A673 (cell line): ENCODE results near the gene ANO3. TPM values are rescaled to one million over a fixed set of nuclear protein-coding genes. Genes with fewer than 3 reads are reported as not detected.

Source experiments
- BruUV-seq: library from RNA; stranded (reverse); fragments of 400-500 nt; replicated peaks from 2 replicates; lab custom pipeline; 2021; lab: Mats Ljungman, UMichigan
- CTCF ChIA-PET: fragments of 300-600 bp; sonication (Branson Sonifier 250); formaldehyde crosslinking; loops from one replicate; lab custom pipeline; 2022; ENCODE audit warnings: antibody characterized with exemption; lab: Charles Lee
- POLR2A ChIA-PET: fragments of 300-600 bp; sonication (Branson Sonifier 250); formaldehyde crosslinking; loops from one replicate; lab custom pipeline; 2022; ENCODE audit warnings: antibody characterized with exemption; ENCODE audit not compliant: low non-redundant PET; lab: Charles Lee
- DNase-seq: peaks from one replicate; pipeline ENCODE4 v3.0.0-alpha.2; 2015; ENCODE audit warnings: low spot score
- H3K27ac ChIP-seq: fragments of 200-600 bp; sonication (generic); 2 replicates; pipeline ENCODE4 v1.5.1; 2016; ENCODE audit warnings: mixed run types, low read depth, mild to moderate bottlenecking, mixed read lengths, antibody characterized with exemption, low read length; ENCODE audit not compliant: poor library complexity, severe bottlenecking
- H3K27me3 ChIP-seq: fragments of 200-600 bp; sonication (generic); replicated peaks from 2 replicates; pipeline ENCODE4 v1.6.1; 2017; ENCODE audit warnings: mixed run types, low read depth, mild to moderate bottlenecking, mixed read lengths, antibody characterized with exemption, low read length; ENCODE audit not compliant: insufficient read depth, poor library complexity
- H3K36me3 ChIP-seq: fragments of 200-600 bp; sonication (generic); 2 replicates; pipeline ENCODE4 v1.6.1; 2016; ENCODE audit warnings: mixed run types, mild to moderate bottlenecking, mixed read lengths, antibody characterized with exemption, low read length; ENCODE audit not compliant: insufficient read depth, poor library complexity, severe bottlenecking
- H3K4me1 ChIP-seq: fragments of 200-600 bp; sonication (generic); 2 replicates; pipeline ENCODE4 v1.6.1; 2017; ENCODE audit warnings: mixed run types, mild to moderate bottlenecking, mixed read lengths, antibody characterized with exemption, low read length; ENCODE audit not compliant: insufficient read depth, poor library complexity, severe bottlenecking
- H3K4me3 ChIP-seq: fragments of 200-600 bp; sonication (generic); 2 replicates; pipeline ENCODE4 v1.5.1; 2016; ENCODE audit warnings: low read depth, mixed run types, mild to moderate bottlenecking, mixed read lengths, low read length; ENCODE audit not compliant: poor library complexity, severe bottlenecking
- H3K9me3 ChIP-seq: fragments of 200-600 bp; sonication (generic); 2 replicates; pipeline ENCODE4 v1.6.1; 2016; ENCODE audit warnings: mixed run types, low read depth, mild to moderate bottlenecking, mixed read lengths, antibody characterized with exemption, low read length; ENCODE audit not compliant: poor library complexity, severe bottlenecking
- CTCF ChIP-seq: fragments of 300-800, 200-600 bp; sonication (generic); conservative IDR thresholded peaks from 2 replicates; pipeline ENCODE4 v1.5.1; 2017; ENCODE audit warnings: low read depth, mild to moderate bottlenecking, antibody characterized with exemption, low read length, moderate library complexity, mixed read lengths
- EZH2 ChIP-seq: fragments of 200-600 bp; sonication (generic); IDR thresholded peaks from 2 replicates; pipeline ENCODE4 v1.6.1; 2017; ENCODE audit warnings: borderline replicate concordance, low read depth, mild to moderate bottlenecking, mixed read lengths, antibody characterized with exemption, low read length; ENCODE audit not compliant: poor library complexity, severe bottlenecking
- intact Hi-C: fragments of 100-400 bp; cut with micrococcal nuclease; formaldehyde crosslinking; loops from one replicate; pipeline ENCODE4 v1.10.0; 2022; ENCODE audit not compliant: unreplicated experiment
- total RNA-seq: library from RNA; stranded (reverse); gene quantifications from 2 replicates; pipeline ENCODE4 v1.2.3, GENCODE V29; 2021

The ANO3 gene
- total RNA-seq, 1 experiment from 2014 or later, result not detected

DNA sequence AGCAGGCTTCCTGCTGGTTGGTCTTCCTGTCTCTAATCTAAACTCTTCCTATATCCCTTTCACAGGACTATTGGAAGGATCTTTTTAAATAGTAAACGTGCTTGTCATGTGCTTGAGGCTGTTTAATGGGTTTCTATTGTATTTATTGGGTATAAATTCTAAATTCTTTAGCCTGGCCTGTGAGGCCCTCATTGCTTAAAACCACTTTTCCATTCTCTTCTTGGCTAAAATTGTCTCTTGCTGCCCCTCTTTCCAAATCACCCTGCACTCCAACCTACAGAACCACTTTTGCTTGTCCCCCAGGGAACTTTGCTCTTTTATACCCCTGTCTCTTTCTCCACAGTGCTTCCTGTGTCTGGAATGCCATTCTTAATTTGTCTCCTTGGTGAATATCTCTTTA, 286.5 kb downstream of the ANO3 start:
- CTCF ChIA-PET, result no interaction called here
- H3K36me3 ChIP-seq, result no peaks in the 10 kb centered on the region
- H3K27ac ChIP-seq, result peak overlapping the region; percentile 61
- H3K9me3 ChIP-seq, result peaks cover 3% of the 10 kb centered on the region
- TF ChIP-seq CTCF (no peak), EZH2 (no peak)
- intact Hi-C loops, result loop anchor here (1.0 kb wide), 1 partner anchor 60 kb away; no protein-coding TSS in a partner anchor
- peak; percentile 99 for DNase-seq
- no TSS peak for BruUV-seq
- peaks cover 57% of the 10 kb centered on the region for H3K4me1 ChIP-seq
- H3K27me3 ChIP-seq, result no peaks in the 10 kb centered on the region
- peak overlapping the region; percentile 1 for H3K4me3 ChIP-seq
- POLR2A ChIA-PET, result no interaction called here

DNA sequence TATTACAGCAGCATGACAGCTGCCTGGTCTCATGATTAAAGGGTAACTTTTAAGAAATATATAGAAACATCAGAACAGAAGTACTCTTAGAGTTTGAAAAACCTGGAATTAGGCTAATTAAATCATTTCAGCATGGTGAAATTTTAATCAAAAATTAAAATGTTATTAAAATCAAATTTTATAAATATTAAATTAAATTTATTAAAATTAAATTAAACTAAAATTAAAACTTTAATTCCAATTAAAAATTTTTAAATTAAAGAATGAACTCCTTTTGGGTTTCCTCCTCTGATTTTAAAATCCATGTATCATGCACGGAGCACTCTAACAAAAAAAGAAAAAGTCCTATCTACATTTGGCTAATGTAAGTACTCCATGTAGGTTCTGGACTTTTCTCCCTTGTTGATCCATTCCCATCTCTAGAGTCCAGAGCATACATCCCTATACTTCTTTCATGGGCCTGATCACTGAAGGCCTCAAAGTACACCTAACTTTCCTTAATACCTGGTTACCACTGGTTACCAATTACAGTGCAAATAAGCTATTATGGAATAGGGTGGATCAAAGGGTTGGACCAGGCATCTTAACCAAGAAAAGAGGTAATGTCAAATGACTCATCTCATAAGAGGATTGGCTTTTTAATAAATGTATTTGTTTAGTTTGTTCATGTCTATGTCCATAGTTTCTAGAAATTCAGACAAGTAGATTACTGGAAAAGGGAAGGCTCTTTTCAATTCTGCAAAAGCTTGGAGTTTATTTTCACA, 288.5 kb downstream of the ANO3 start:
- no peaks in the 10 kb centered on the region for H3K36me3 ChIP-seq
- peak; percentile 33 for DNase-seq
- H3K9me3 ChIP-seq, result no peaks in the 10 kb centered on the region
- no peak overlapping the region for H3K27ac ChIP-seq
- no peak for TF ChIP-seq EZH2
- TF ChIP-seq CTCF, result no peak
- intact Hi-C loops, result no loop called here
- POLR2A ChIA-PET, result no interaction called here
- CTCF ChIA-PET, result interaction anchor here (0.5 kb wide), 1 partner anchor 852 kb away, joined by 5 read pairs; the partner anchor contains the start of gene LGR4
- H3K4me1 ChIP-seq, result peaks cover 57% of the 10 kb centered on the region
- BruUV-seq, result no TSS peak
- H3K4me3 ChIP-seq, result no peak overlapping the region
- no peaks in the 10 kb centered on the region for H3K27me3 ChIP-seq

- Histone ChIP-seq H3K27ac (no peak overlapping the region), H3K36me3 (no peaks in the 10 kb centered on the region), H3K27me3 (no peaks in the 10 kb centered on the region), H3K4me3 (no peak overlapping the region), H3K4me1 (peaks cover 57% of the 10 kb centered on the region), H3K9me3 (no peaks in the 10 kb centered on the region)
- intact Hi-C loops, result no loop called here
- CTCF ChIA-PET, result interaction anchor here (0.5 to 0.6 kb wide), 2 partner anchors 851 to 876 kb away, joined by 3 to 5 read pairs; partner anchors contain the start of gene LGR4
- POLR2A ChIA-PET, result interaction anchor here (0.7 kb wide), 1 partner anchor 823 kb away, joined by 3 read pairs; no protein-coding TSS in a partner anchor
- no peak for TF ChIP-seq CTCF
- no peak for TF ChIP-seq EZH2
- DNase-seq, result peak; percentile 86
- no TSS peak for BruUV-seq
Measured at GRCh38 chr11:26621132-26621531, 289.2 kb downstream of the ANO3 start.
